ENCODE data around the gene ZFP91. TPM values are rescaled to one million over a fixed set of nuclear protein-coding genes. Genes with fewer than 3 reads are reported as not detected.

Gene ZFP91
- total RNA-seq, result 56.5 and 57.4 TPM in 2 replicates

- intact Hi-C loops (cut with micrococcal nuclease), result loop anchor here (1.0 to 5.0 kb wide), 15 partner anchors 39 to 1253 kb away; partner anchors contain the start of genes CLP1, FAM111B, MED19 and SELENOH
These were observed at the start of gene ZFP91 for GRCh38 chr11:58578635-58579191. TSS of gene ZFP91 (plus strand) at chr11:58579063. CDS start at chr11:58579282, 219 bp downstream.

DNA sequence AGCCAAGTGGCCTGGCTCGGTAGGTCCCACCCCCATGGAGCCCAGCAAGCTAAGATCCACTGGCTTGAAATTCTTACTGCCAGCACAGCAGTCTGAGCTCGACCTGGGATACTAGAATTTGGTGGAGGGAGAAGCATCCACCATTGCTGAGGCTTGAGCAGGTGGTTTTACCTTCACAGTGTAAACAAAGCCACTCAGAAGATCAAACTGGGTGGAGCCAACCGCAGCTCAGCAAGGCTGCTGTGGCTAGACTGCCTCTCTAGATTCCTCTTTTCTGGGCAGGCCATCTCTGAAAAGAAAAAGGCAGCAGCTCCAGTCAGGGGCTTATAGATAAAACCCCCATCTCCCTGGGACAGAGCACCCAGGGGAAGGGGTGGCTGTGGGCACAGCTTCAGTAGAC lies 48.6 kb upstream of the ZFP91 start:
- intact Hi-C loops (cut with micrococcal nuclease), result no loop called here

GRCh38 chr11:58531865-58532341 lies 47.0 kb upstream of the ZFP91 start:
- intact Hi-C loops (cut with micrococcal nuclease), result no loop called here

GRCh38 chr11:58546841-58547240 lies 32.0 kb upstream of the ZFP91 start:
- intact Hi-C loops (cut with micrococcal nuclease), result no loop called here

DNA sequence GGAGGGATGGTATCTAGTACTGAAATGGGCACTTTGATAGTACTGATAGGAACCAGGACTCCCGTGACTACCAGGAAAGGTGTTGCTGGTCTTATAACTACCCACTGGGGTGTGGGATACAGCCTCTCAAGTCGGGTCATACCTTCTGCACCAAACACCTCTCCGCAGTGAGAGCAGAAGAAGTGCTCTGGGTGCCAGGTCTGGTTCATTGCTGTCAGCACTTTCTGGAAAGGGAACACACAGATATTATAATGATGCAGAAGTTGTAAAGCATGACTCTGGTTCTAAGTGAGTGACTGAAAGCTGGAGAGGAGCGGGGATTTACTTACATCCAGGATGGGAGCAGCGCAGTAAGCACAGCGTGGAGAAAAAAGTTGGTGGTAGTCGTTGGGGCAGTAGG lies 29.2 kb upstream of the ZFP91 start:
- intact Hi-C loops (cut with micrococcal nuclease), result no loop called here

DNA sequence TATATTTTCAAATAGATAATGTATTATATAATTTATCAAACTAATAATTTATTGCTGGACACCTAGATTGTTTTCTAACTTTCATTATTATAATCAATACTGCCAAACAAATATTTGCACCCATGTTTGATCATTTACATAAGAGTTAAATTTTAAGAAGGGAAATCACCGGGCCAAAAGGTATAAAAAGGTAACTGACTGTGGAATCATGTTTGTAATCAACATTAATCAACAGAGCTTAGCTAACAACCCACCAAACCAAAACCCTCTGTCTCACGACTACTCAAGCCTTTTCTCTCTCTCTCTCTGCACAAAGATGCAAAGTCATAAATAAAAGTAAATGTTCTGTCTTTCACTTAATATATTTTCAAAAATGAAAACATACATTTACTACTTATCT lies 18.0 kb upstream of the ZFP91 start:
- intact Hi-C loops (cut with micrococcal nuclease), result no loop called here

GRCh38 chr11:58561394-58562098 lies 17.3 kb upstream of the ZFP91 start:
- intact Hi-C loops (cut with micrococcal nuclease), result no loop called here

GRCh38 chr11:58562375-58562800 lies 16.5 kb upstream of the ZFP91 start:
- intact Hi-C loops (cut with micrococcal nuclease), result no loop called here

DNA sequence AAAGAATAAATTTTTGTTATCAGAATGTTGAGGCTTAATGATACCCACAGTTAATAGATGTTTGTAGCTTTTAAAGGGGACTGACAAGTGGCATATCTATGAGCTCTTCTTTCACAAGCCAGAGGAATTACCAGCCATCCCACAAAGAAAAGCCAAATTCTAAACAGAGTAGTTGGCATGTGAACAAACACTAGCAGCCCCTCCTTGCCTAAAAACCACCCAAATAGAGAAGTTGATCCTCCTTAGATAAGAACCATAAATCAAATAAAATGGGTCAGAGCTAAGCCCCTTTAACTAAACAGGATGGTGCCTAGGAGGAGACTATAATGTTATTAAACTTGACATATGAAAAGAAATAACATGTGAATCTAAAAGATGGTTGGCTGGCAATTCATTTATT lies 14.6 kb upstream of the ZFP91 start:
- intact Hi-C loops (cut with micrococcal nuclease), result no loop called here

DNA sequence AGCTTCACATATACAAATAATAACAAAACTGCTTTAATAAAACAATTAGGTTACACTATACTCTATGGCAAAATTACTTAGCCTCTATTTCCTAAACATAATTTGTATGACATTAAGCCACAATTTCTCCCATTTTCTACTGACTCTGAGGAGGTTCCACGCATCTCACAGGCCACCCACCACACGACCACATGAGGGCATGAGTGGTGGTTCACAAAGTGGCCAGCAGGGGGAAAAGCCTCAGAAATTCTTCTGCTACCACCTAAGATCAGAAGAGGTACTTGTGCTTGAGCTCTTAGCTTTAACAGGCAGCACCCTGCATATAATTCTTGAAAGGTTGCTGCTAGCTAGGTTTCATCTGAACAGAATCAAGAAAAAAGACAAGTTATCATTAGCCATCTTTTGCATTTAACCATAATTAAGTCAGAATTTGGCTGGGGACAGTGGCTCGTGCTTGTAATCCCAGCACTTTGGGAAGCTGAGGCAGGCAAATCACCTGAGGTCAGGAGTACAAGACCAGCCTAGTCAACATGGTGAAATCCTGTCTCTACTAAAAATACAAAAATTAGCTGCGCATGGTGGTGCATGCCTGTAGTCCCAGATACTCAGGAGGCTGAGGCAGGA lies 10.9 kb upstream of the ZFP91 start:
- intact Hi-C loops (cut with micrococcal nuclease), result loop anchor here (2.0 kb wide), 1 partner anchor 63 kb away; no protein-coding TSS in a partner anchor

DNA sequence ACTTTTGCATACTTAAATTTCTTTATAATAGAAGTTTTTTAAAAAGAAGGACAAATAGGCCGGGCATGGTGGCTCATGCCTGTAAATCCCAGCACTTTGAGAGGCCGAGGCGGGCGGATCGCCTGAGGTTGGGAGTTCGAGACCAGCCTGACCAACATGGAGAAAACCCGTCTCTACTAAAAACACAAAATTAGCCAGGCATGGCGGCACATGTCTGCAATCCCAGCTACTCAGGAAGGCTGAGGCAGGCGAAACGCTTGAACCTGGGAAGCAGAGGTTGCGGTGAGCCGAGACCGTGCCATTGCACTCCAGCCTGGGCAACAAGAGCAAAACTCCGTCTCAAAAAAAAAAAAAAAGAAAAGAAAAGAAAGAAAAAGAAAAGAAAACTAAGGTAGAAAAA lies 6.0 kb upstream of the ZFP91 start:
- intact Hi-C loops (cut with micrococcal nuclease), result loop anchor here (1.0 kb wide), 1 partner anchor 48 kb away; no protein-coding TSS in a partner anchor

GRCh38 chr11:58573451-58574104 lies 5.3 kb upstream of the ZFP91 start:
- intact Hi-C loops (cut with micrococcal nuclease), result loop anchor here (1.0 to 2.0 kb wide), 2 partner anchors 48 to 781 kb away; no protein-coding TSS in a partner anchor

- intact Hi-C loops (cut with micrococcal nuclease), result loop anchor here (2.0 to 5.0 kb wide), 4 partner anchors 42 to 1148 kb away; partner anchors contain the start of gene SLC43A3
These were observed 4.0 kb upstream of the ZFP91 start for GRCh38 chr11:58574881-58575280.

DNA sequence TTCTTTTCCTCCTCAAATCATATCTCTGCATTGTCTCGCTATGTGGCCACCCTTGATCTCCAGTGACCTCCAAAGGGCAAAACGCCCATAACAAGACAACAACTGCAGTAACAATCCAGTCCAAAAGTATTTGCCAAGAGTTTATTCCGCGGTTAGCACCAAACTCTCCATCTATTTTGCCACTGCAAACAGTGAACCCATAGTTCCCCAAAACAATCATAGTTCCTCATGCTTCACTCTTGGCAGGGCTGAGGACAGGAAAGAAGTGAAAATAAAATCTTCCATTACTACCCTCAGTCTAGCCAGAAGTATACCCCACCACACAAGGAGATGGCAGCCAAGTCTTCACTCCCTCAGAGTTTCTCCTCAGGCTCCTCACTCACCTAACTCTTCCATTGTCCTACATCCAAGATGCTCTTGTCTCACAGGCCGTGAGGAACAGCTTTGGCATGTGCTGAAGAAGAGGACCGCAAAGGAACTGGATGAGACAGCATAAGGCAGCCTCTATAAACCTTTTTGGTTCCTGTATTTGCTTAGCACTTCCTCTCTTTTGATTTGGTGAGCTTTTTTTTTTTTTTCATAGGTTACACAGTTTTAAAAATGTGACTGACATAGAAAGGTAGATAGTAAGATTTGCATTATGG lies 3.4 kb upstream of the ZFP91 start, which contains the start of gene LPXN:
Gene LPXN, minus strand, starts transcription at position 480 of the 644 bp plus-strand sequence. Its CDS starts 84 bp downstream, at position 396.
- intact Hi-C loops (cut with micrococcal nuclease), result loop anchor here (1.0 to 5.0 kb wide), 5 partner anchors 42 to 1148 kb away; partner anchors contain the start of gene SLC43A3

DNA sequence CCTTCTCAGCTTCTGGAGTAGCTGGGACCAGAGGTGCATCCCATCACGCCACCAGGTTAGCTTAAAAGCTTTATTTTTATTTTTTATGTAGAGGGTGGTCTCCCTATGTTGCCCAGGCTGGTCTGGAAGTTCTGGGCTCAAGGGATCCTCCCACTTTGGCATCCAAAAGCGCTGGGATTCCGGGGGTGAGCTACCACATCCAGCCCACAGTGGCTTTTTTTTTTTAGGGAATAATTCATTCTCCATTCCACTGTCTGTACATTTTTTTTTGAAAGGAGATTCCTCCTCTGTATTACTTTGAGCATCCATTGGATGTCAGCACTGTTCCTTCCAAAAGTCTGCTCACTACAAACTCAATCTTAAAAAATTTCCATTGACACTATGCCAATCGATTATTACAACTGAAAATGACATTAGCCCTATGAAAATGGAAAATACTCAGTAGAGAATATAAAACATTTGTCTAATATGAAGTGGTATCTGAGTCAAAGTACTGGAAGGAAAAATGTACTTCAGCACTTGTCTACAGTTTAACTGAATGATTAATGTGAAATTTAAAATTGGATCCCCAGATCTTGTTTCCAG lies 1.9 kb upstream of the ZFP91 start:
- intact Hi-C loops (cut with micrococcal nuclease), result loop anchor here (1.0 to 5.0 kb wide), 5 partner anchors 40 to 1150 kb away; partner anchors contain the start of genes SLC43A3 and TIMM10

DNA sequence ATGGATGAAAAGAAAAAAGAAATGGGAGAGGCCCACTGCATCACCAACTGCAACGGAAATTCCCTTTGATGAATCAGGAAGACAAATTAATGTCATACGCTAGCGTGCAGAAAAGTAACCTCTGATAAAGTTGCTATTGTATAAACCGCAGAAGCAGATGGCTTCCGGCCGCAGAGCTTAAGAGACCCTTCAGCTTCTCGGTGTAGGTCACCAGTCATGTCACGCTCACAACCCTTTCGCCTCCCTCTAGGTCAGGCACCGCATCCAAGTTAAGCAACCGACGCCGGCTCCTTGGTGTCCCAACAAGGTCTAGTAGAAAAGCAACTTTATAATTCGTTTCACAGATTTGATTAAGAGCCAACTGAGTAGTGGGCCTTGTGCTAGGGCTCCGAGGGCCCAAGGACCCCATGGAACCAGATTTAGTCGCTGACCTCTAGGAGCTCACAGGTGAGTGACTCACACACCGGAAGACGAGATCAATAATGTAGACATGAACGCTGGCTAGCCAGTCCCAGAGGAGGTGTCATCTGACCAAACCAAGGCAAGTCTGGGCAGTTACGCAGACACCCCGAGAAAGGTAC lies 1.2 kb upstream of the ZFP91 start:
- intact Hi-C loops (cut with micrococcal nuclease), result loop anchor here (1.0 to 5.0 kb wide), 15 partner anchors 40 to 1252 kb away; partner anchors contain the start of genes CLP1, FAM111B, MED19 and SELENOH

DNA sequence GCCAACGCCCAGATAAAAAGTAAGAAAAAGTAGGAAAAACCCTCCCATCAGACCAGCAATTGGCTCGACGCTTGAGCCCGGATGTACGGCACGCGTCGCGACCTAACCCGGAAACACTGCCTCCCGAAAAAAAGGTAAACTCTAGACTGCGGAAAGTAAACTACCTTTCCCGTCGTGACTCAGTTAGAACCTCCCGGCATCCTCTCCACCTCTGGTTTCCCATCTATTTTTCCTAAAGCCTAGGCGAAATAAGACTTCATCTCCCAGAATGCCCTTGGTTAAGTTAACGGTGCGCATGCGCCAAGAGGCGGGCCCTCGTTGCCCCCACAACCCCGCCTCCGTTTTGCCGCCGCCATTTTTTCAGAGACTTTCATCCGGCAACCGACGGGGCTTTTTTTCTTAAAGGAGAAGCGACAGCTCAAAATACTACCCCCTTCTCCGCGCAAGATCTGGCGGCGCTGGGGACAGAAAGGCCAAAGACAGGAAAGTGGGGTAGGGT lies 678 bp upstream of the ZFP91 start:
- intact Hi-C loops (cut with micrococcal nuclease), result loop anchor here (1.0 to 5.0 kb wide), 14 partner anchors 39 to 1253 kb away; partner anchors contain the start of genes CLP1, FAM111B, MED19 and SELENOH

GRCh38 chr11:58579192-58580129 lies 598 bp downstream of the ZFP91 start:
- intact Hi-C loops (cut with micrococcal nuclease), result loop anchor here (1.0 to 5.0 kb wide), 8 partner anchors 38 to 1175 kb away; partner anchors contain the start of genes FAM111B, SLC43A3, STX3 and UBE2L6
